ENCODE data around the gene CNN2.

- TF ChIP-seq CTCF (conservative IDR thresholded peaks at IDR 0.05) (no peak), ZFX (IDR thresholded peaks at IDR 0.05) (no peak)
Measured at GRCh38 chr19:1065606-1066109, 39.2 kb downstream of the CNN2 start.
